Tibial nerve (tissue), 4 donors: ENCODE results near the gene PANX2. TPM values are rescaled to one million over a fixed set of nuclear protein-coding genes. Genes with fewer than 3 reads are reported as not detected.

ENCODE experiments used
- DNase-seq, 2 donors: peaks; one replicate each; pipeline ENCODE4 v3.0.0-alpha.2; 2019; ENCODE audit warnings: low spot score in 2 of 2
- H3K27ac ChIP-seq, 4 donors: fragments of 200-600 bp; sonication (generic) in 3 of 4; one replicate each; pipeline ENCODE4 v1.5.1; 2017 to 2019; ENCODE audit warnings: mild to moderate bottlenecking in 1 of 4
- H3K27me3 ChIP-seq, 2 donors: fragments of 200-600 bp; sonication (generic) in 1 of 2; one replicate each; pipeline versions ENCODE4 v1.5.1 to v1.6.0; 2017 to 2019
- H3K36me3 ChIP-seq, 3 donors: fragments of 200-600 bp; sonication (generic); one replicate each; pipeline ENCODE4 v1.5.1; 2018 to 2019
- H3K4me1 ChIP-seq, 4 donors: fragments of 200-600 bp; sonication (generic) in 3 of 4; one replicate each; pipeline ENCODE4 v1.5.1; 2017 to 2019
- H3K4me3 ChIP-seq, 4 donors: fragments of 200-600 bp; sonication (generic) in 3 of 4; one replicate each; pipeline ENCODE4 v1.5.1; 2017 to 2019; ENCODE audit warnings: mild to moderate bottlenecking in 1 of 4, moderate library complexity in 1 of 4
- H3K9me3 ChIP-seq, 4 donors: fragments of 200-600 bp; sonication (generic) in 3 of 4; one replicate each; pipeline ENCODE4 v1.5.1; 2017 to 2019
- EP300 ChIP-seq, 2 donors: sonication (generic); formaldehyde crosslinking; IDR thresholded peaks; one replicate each; pipeline ENCODE4 v1.6.1; 2017; ENCODE audit warnings: antibody characterized with exemption in 2 of 2, mild to moderate bottlenecking in 1 of 2
- POLR2A ChIP-seq, 2 donors: fragments of 450-650 bp; IDR thresholded peaks; one replicate each; pipeline ENCODE4 v1.6.1; 2017; ENCODE audit warnings: antibody characterized with exemption in 2 of 2, mild to moderate bottlenecking in 2 of 2, moderate library complexity in 2 of 2
- WGBS, 2 donors: methylation state at CpG; one replicate each; pipeline ENCODE4 v1.1.5; 2018; 5-methylcytosine and 5-hydroxymethylcytosine counted together
- total RNA-seq, 4 donors: library from RNA; depleted of rRNA; stranded (reverse); fragments of >200 nt; gene quantifications; one replicate each; pipeline ENCODE4 v1.1.0, GENCODE V29; 2016
- TF ChIP-seq, protein P1 (sequence below), 5 experiments: fragments of 200-600 bp in 3 of 5; fragments of 450-650 bp in 2 of 5; sonication (generic) in 3 of 5; IDR thresholded peaks; one replicate each; pipeline ENCODE4 v1.5.1; 2016 to 2019; ENCODE audit warnings: antibody characterized with exemption in 5 of 5, mild to moderate bottlenecking in 3 of 5, moderate library complexity in 2 of 5

The PANX2 gene
- total RNA-seq, 4 donors from 2014 or later: 0.30 TPM; not detected in 3

DNA sequence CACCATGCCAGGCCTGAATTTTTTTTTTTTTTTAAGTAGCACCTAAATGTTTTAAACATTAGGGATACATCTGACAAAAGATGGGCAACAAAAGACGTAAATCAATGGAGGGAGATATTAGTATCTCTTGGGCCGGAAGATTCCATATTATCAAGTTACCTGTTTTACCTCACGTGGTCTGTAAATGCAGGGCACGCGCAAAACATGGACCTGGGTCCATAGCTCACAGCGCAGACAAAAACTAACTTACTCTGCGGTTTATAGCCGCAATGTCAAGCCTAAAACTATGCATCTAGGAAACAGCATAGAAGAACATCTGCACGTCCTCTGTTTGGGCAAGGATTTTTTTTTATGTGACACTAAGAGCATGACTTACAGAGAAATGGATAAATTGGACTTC, 31.5 kb upstream of the PANX2 start:
- TF ChIP-seq POLR2A (IDR thresholded peaks at IDR 0.05): no peak
- no peak overlapping the region for H3K27ac ChIP-seq
- H3K36me3 ChIP-seq: no peaks in the 10 kb centered on the region
- H3K9me3 ChIP-seq: no peaks in the 10 kb centered on the region
- no peaks in the 10 kb centered on the region for H3K4me1 ChIP-seq
- WGBS, 2 donors: 84 to 89% methylated on average over 9 of the region's 9 CpGs
- DNase-seq: no peak
- H3K27me3 ChIP-seq: peaks cover 0 to 4% of the 10 kb centered on the region in 2 donors
- H3K4me3 ChIP-seq: no peak overlapping the region

DNA sequence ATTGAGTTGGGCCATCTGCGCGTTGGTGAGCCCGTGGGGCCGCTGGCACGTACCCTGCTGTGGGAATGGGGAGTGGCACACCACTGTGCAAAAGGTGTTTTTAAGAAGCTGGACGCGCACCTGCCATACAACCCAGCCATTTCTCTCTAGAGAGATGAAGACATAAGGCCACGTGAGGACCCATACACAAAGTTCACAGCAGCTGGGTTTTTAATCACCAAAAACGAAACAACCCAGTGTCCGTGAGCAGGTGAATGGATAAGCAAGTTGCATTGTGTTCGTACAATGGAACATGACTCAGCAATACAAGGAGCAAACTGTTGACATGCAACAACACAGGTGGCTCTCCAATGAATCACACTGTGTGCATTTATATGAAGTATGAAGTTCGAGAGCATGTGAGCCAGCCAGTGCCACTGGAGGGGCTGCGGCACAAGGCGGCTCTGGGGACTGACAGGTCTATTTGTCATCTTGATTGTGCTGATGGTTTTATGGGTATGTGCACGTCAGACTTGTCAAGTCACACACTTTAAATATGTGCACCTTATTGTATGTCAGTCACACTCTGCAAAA, 30.6 kb upstream of the PANX2 start:
- H3K27me3 ChIP-seq: no peaks in the 10 kb centered on the region
- no peak overlapping the region for H3K27ac ChIP-seq
- H3K4me3 ChIP-seq: no peak overlapping the region
- no peaks in the 10 kb centered on the region for H3K9me3 ChIP-seq
- H3K36me3 ChIP-seq: no peaks in the 10 kb centered on the region
- no peaks in the 10 kb centered on the region for H3K4me1 ChIP-seq
- WGBS, 2 donors: 75 to 79% methylated on average over 15 of the region's 15 CpGs
- TF ChIP-seq POLR2A (IDR thresholded peaks at IDR 0.05) (no peak), EP300 (IDR thresholded peaks at IDR 0.05) (no peak)
- TF ChIP-seq, protein P1, sequence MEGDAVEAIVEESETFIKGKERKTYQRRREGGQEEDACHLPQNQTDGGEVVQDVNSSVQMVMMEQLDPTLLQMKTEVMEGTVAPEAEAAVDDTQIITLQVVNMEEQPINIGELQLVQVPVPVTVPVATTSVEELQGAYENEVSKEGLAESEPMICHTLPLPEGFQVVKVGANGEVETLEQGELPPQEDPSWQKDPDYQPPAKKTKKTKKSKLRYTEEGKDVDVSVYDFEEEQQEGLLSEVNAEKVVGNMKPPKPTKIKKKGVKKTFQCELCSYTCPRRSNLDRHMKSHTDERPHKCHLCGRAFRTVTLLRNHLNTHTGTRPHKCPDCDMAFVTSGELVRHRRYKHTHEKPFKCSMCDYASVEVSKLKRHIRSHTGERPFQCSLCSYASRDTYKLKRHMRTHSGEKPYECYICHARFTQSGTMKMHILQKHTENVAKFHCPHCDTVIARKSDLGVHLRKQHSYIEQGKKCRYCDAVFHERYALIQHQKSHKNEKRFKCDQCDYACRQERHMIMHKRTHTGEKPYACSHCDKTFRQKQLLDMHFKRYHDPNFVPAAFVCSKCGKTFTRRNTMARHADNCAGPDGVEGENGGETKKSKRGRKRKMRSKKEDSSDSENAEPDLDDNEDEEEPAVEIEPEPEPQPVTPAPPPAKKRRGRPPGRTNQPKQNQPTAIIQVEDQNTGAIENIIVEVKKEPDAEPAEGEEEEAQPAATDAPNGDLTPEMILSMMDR (IDR thresholded peaks at IDR 0.05): no peak
- no peak for DNase-seq

DNA sequence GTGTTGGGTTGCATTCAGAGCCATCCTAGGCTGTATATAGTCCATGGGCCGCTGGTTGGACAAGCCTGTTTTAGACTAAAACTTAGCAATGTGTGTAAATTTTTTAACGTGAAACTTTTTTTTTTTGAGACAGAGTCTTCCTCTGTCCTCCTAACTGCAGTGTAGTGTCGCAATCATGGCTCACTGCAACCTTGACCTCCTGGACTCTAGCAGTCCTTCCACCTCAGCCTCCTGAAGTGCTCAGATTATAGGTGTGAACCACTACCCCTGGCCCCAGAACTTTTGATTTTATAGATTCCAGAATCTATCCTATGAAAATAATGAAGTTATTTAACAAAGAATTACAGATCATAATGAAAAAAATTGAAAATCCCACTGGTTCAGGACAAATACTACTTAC, 29.9 kb upstream of the PANX2 start:
- Histone ChIP-seq H3K27me3 (no peaks in the 10 kb centered on the region), H3K9me3 (no peaks in the 10 kb centered on the region), H3K36me3 (no peaks in the 10 kb centered on the region), H3K27ac (no peak overlapping the region), H3K4me1 (no peaks in the 10 kb centered on the region), H3K4me3 (no peak overlapping the region)
- DNase-seq: no peak
- 56 to 65% methylated on average over 3 of the region's 3 CpGs for WGBS, 2 donors
- TF ChIP-seq POLR2A (IDR thresholded peaks at IDR 0.05) (no peak), EP300 (IDR thresholded peaks at IDR 0.05) (no peak)
- TF ChIP-seq, protein P1 (IDR thresholded peaks at IDR 0.05): no peak

DNA sequence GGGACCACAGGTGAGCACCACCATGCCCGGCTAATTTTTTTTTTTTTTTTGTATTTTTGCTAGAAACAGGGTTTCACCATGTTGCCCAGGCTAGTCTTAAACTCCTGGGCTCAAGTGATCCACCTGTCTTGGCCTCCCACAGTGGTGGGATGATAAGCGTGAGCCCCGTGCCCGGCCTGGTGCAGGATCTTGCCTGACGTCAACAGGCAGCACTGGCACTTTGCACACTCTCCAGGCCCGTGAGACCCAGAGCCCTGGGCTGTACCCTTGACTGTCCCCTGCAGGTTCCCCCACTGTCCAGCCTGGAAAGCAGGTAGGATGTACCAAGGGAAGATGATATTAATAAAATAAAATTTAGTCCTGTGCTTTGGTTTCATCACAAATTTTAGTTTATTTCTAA, 29.1 kb upstream of the PANX2 start:
- WGBS, 2 donors: 75 to 82% methylated on average over 6 of the region's 6 CpGs
- no peak for DNase-seq
- no peak overlapping the region for H3K4me3 ChIP-seq

DNA sequence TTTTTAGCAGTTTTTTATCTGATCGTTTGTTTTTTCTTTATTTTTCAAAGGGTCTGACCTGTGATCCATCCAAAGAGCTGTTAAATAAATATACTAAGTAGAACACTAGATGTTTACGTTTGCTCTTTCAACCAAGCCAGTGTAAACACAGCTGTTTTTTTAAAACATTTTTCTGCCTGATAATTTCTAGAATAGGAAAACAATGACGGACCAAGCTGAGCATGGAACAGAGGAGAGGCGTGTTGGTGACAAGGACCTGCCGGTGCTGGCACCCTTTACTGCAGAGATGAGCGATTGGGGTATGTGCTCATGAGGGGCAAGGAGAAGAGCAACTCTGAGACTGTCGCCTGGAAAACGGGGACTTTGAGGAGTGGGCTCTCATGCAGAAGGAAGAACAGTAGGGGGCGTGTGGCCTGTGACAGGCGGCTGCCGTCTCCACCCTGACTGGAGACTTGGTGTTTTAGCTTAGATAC, 28.6 kb upstream of the PANX2 start:
- Histone ChIP-seq H3K27ac (no peak overlapping the region), H3K9me3 (no peaks in the 10 kb centered on the region), H3K36me3 (no peaks in the 10 kb centered on the region), H3K4me1 (peaks cover 0 to 7% (median 0%) of the 10 kb centered on the region in 4 donors), H3K4me3 (no peak overlapping the region), H3K27me3 (no peaks in the 10 kb centered on the region)
- DNase-seq: no peak
- TF ChIP-seq EP300 (IDR thresholded peaks at IDR 0.05) (no peak), POLR2A (IDR thresholded peaks at IDR 0.05) (no peak)
- TF ChIP-seq, protein P1 (IDR thresholded peaks at IDR 0.05): no peak
- WGBS, 2 donors: 26 to 32% methylated on average over 11 of the region's 11 CpGs

More for the DNA sequence above, 29.1 kb upstream of the PANX2 start:
- Histone ChIP-seq H3K27me3 (no peaks in the 10 kb centered on the region), H3K4me1 (peaks cover 0 to 3% (median 0%) of the 10 kb centered on the region in 4 donors), H3K36me3 (no peaks in the 10 kb centered on the region), H3K9me3 (no peaks in the 10 kb centered on the region), H3K27ac (no peak overlapping the region)
- TF ChIP-seq EP300 (IDR thresholded peaks at IDR 0.05): no peak
- TF ChIP-seq, protein P1 (IDR thresholded peaks at IDR 0.05): no peak
- TF ChIP-seq POLR2A (IDR thresholded peaks at IDR 0.05): no peak
